CD4-positive, alpha-beta T cell treated with Interferon alpha-2 for 1 hour (primary cell): ENCODE measurements around the gene STH.

Experiments used
- DNase-seq, 2 donors: peaks; one replicate each; pipeline ENCODE4 v3.0.0-alpha.2; 2020 to 2022

The STH gene

DNA sequence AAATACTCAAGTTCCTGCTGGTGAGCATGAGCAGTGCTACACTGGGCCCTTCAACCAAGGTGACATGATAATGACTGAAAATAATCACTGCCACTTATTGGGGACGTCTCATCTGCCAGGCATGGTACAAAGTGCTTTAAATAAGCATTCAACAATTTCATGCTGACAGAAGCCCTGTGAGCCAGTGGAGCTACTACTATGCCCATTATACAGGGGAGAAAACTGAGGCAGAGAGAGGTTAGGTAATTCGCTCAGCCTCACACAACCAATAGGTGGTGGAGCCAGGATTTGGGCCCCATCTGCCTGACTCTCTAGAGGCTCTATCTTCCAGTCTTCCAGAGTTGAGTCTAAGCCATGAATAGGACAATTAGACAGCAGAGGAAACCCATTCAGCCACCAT lies 30.3 kb upstream of the STH start:
- no peak for DNase-seq

DNA sequence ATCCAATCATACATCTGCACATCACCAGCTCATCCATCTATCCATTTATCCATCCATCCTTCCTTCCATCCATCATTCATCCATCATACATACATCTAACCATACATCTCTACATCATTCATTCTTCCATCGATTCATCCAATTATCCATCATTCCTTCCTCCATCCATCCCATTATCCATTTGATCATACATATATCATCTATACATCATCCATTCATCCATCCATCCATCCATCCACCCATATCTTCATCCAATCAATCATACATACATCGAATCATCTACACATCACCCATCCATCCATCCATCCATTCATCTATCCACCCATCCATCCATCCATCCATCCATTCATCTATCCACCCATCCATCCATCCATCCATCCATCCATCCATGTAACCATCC lies 29.3 kb upstream of the STH start:
- DNase-seq: no peak

DNA sequence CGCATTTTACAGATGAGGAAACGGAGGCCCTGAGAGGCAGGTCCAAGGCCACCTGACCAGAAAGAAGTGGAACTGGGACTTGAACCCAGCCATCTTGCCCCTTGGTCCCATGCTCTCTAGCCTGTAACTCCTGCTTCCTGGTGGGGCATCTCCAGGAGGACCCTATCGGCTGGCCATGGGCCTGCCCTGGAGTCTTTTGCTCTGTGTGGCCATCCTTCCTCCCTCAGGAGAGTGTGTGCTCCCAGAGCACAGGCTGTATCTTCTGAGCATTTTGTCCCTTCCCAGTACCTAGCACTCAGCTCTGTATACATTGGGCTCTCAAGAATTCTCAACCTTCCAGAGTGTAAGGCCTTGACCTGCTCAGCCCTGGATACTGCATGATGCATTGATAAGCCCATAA lies 28.4 kb upstream of the STH start:
- DNase-seq: no peak

DNA sequence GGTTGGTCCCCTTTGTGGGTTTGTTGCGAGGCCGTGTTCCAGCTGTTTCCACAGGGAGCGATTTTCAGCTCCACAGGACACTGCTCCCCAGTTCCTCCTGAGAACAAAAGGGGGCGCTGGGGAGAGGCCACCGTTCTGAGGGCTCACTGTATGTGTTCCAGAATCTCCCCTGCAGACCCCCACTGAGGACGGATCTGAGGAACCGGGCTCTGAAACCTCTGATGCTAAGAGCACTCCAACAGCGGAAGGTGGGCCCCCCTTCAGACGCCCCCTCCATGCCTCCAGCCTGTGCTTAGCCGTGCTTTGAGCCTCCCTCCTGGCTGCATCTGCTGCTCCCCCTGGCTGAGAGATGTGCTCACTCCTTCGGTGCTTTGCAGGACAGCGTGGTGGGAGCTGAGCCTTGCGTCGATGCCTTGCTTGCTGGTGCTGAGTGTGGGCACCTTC lies 27.3 kb upstream of the STH start:
- DNase-seq: no peak

DNA sequence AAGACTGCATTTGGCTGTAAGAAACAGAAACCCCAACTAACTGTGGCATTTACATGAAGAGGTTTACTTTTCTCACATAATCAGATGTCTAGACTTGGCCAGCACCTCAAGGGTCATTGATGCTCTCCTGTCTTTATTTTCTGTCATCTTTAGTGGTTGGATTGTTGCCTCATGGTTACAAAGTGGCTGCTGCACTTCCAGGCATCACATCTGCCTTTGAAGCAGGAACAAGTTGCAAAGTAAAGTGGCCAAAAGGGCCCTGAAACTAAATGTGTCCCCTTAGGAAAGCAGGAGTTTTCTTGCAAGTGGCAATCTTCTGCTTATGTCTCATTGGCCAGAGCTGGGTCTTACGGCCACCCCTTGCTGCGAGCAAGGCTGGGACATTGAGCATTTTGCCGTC lies 26.5 kb upstream of the STH start:
- no peak for DNase-seq

GRCh38 chr17:45973099-45973780 lies 25.8 kb upstream of the STH start:
- no peak for DNase-seq

- DNase-seq: no peak
These were observed 24.8 kb upstream of the STH start for GRCh38 chr17:45973946-45974859.

DNA sequence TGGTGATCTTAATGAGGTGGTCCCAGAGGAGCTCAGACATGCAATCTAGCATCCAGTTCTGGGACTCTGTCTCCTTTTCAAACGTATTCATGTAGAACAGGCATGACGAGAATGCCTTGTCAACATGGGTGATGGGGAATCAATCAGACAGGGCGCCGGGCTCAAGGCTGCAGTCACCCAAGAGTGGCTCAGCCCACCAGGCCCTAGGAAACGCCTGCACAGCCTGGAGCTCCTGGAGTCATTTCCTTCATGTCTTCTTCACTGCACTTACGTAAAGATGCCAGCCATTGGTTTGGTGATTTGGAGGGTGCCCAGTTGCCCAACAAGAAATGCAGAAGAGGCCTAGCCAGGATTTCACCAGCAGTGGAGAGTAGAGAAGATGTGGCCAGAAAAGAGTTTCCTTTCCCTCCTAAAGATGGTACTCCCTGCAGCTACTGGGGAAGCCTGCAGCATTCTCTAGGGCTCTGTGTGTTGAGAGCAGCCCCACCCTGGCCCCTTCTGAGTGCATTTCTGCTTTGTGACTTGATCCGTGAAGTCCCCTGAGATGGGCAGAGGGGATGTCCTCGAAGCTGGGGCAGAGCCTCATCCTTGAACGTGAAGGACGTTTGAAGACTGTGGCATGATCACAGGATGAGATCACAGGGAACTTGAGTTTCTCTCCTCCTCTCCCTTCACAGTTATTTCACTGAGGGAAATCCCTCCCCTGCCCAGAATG lies 24.0 kb upstream of the STH start:
- DNase-seq: peak in 1 of 2 donors; percentile 30

- DNase-seq: no peak
These were observed 23.3 kb upstream of the STH start for GRCh38 chr17:45975640-45976295.

GRCh38 chr17:45976391-45976754 lies 22.7 kb upstream of the STH start:
- no peak for DNase-seq

DNA sequence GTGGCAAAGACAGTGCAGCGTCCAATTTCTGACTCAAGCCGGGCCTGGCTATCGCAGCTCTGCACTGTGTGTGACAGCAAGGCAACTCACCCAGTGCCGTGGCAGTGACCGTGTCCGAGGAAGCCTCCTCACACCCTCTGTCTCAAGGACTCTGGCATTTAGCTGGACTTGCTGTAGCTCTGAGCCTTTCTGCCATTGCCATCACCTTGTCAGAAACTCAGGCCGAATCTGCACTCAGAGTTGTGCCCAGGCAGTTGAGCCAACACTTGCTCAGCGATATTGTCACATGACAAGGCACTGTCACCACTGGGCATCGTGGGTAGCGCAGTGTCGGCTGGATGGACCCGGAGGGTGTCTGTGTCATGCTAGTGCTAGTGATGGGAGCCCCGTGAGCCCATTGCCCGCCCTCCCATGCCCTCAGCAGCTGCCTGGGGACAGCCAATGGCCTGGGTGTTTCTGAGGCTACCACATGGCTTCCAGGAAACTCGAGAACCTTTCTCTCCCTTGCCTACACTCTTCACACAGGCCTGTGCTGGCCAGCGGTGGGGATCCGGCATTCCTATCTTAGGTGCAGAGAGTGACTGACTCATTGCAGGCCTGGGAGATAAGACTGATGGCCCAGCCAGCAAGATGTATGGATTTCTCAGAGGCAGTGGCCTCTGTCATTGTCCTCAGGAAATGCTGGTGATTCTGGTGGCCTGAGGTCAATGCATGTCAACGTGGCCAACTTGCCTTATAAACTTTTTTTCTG lies 22.1 kb upstream of the STH start:
- no peak for DNase-seq

- no peak for DNase-seq
These were observed 21.6 kb upstream of the STH start for GRCh38 chr17:45977506-45977824.

DNA sequence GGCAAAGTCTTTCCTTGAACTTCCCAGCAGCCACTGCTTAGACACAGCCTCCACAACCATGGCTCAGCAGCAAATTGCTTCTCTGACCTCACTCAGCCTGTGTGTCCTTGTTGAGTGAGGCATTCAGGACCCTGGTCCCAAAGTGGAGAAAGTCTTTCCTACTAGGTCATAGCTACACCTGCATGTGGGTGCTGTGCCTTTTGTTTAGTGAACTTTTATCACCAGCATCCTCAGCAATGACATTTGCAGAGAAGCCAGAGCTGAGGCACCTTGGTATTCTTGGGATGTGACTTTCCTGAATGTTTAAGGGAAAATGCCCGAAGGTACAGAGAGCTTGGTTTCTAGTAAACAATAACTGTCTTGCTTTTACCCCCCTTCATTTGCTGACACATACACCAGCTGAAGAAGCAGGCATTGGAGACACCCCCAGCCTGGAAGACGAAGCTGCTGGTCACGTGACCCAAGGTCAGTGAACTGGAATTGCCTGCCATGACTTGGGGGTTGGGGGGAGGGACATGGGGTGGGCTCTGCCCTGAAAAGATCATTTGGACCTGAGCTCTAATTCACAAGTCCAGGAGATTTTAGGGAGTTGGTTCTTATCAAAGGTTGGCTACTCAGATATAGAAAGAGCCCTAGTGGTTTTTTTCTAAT lies 20.9 kb upstream of the STH start:
- no peak for DNase-seq

GRCh38 chr17:45979137-45979536 lies 19.9 kb upstream of the STH start:
- DNase-seq: no peak

- no peak for DNase-seq
These were observed 18.2 kb upstream of the STH start for GRCh38 chr17:45980855-45981254.

- DNase-seq: no peak
These were observed 17.7 kb upstream of the STH start for GRCh38 chr17:45981306-45981705.

- no peak for DNase-seq
These were observed 16.0 kb upstream of the STH start for GRCh38 chr17:45982791-45983613.

- DNase-seq: no peak
These were observed 15.3 kb upstream of the STH start for GRCh38 chr17:45983614-45984310.

GRCh38 chr17:45984368-45984767 lies 14.7 kb upstream of the STH start:
- no peak for DNase-seq

GRCh38 chr17:45985447-45985846 lies 13.6 kb upstream of the STH start:
- no peak for DNase-seq
